Vagina (tissue), 2 donors: ENCODE data around the gene TMEM219. TPM values are rescaled to one million over a fixed set of nuclear protein-coding genes. Genes with fewer than 3 reads are reported as not detected.

Experiments
- DNase-seq, 2 donors: peaks; one replicate each; pipeline ENCODE4 v3.0.0-alpha.2; 2017; ENCODE audit errors: extremely low spot score in 2 of 2
- H3K27ac ChIP-seq: fragments of 200-600 bp; sonication (generic); one replicate; pipeline ENCODE4 v1.5.1; 2019
- H3K27me3 ChIP-seq: fragments of 200-600 bp; sonication (generic); one replicate; pipeline ENCODE4 v1.5.1; 2019
- H3K36me3 ChIP-seq, 2 donors: fragments of 200-600 bp; sonication (generic); one replicate each; pipeline ENCODE4 v1.5.1; 2017 to 2019
- H3K4me1 ChIP-seq: fragments of 200-600 bp; sonication (generic); one replicate; pipeline ENCODE4 v1.5.1; 2019
- H3K4me3 ChIP-seq, 2 donors: fragments of 200-600 bp; sonication (generic); 1 replicate in 1 of 2; 2 replicates in 1 of 2; pipeline ENCODE4 v1.5.1; 2016 to 2019
- H3K9me3 ChIP-seq: fragments of 200-600 bp; sonication (generic); one replicate; pipeline ENCODE4 v1.5.1; 2019
- CTCF ChIP-seq, 3 experiments: fragments of 450-650 bp in 2 of 3; fragments of 200-600 bp in 1 of 3; sonication (generic) in 1 of 3; IDR thresholded peaks; one replicate each; pipeline ENCODE4 v1.5.1; 2017 to 2019; ENCODE audit warnings: antibody characterized with exemption in 3 of 3, mild to moderate bottlenecking in 2 of 3, moderate library complexity in 2 of 3
- POLR2A ChIP-seq, 2 donors: fragments of 450-650 bp; IDR thresholded peaks; one replicate each; pipeline ENCODE4 v1.6.1; 2017; ENCODE audit warnings: antibody characterized with exemption in 2 of 2, mild to moderate bottlenecking in 2 of 2, moderate library complexity in 2 of 2
- POLR2AphosphoS5 ChIP-seq, 2 donors: sonication (generic); formaldehyde crosslinking; IDR thresholded peaks; one replicate each; pipeline ENCODE4 v1.9.0; 2017; ENCODE audit warnings: antibody characterized with exemption in 2 of 2, mild to moderate bottlenecking in 2 of 2, low read depth in 1 of 2; ENCODE audit not compliant: insufficient read depth in 1 of 2
- intact Hi-C: fragments of 100-400 bp; cut with DNase I; formaldehyde crosslinking; loops from one replicate; pipeline ENCODE4 v1.15.1; 2023
- total RNA-seq: library from RNA; depleted of rRNA; stranded (reverse); fragments of >200 nt; gene quantifications from one replicate; pipeline ENCODE4 v1.2.3, GENCODE V29; 2016

TMEM219 gene
- total RNA-seq, 1 donor from 2014 or later, result 85.7 TPM

- H3K4me3 ChIP-seq, result peak overlapping the region; percentile 68 to 81
- no peaks in the 10 kb centered on the region for H3K9me3 ChIP-seq
- no peaks in the 10 kb centered on the region for H3K36me3 ChIP-seq
- no peak for DNase-seq
- H3K27me3 ChIP-seq, result no peaks in the 10 kb centered on the region
- TF ChIP-seq CTCF (IDR thresholded peaks at IDR 0.05) (no peak), POLR2A (IDR thresholded peaks at IDR 0.05) (no peak), POLR2AphosphoS5 (IDR thresholded peaks at IDR 0.05; ENCODE audit: insufficient read depth in 1 of 2, low read depth in 1 of 2) (no peak)
- H3K4me1 ChIP-seq, result peaks cover 16% of the 10 kb centered on the region
- intact Hi-C loops, result no loop called here
- peak overlapping the region; percentile 94 for H3K27ac ChIP-seq
Measured at GRCh38 chr16:29962344-29962994, 590 bp downstream of the TMEM219 start.

- no peaks in the 10 kb centered on the region for H3K9me3 ChIP-seq
- no peak for TF ChIP-seq POLR2AphosphoS5 (IDR thresholded peaks at IDR 0.05; ENCODE audit: insufficient read depth in 1 of 2, low read depth in 1 of 2)
- no peak for TF ChIP-seq POLR2A (IDR thresholded peaks at IDR 0.05)
- no peak for TF ChIP-seq CTCF (IDR thresholded peaks at IDR 0.05)
- intact Hi-C loops, result no loop called here
- peak overlapping the region; percentile 94 for H3K27ac ChIP-seq
- peaks cover 16% of the 10 kb centered on the region for H3K4me1 ChIP-seq
- H3K4me3 ChIP-seq, result peak overlapping the region; percentile 68 to 81
- no peak for DNase-seq
- no peaks in the 10 kb centered on the region for H3K27me3 ChIP-seq
- peaks cover 0 to 4% of the 10 kb centered on the region in 2 donors for H3K36me3 ChIP-seq
Measured at GRCh38 chr16:29963021-29963743, 1.3 kb downstream of the TMEM219 start.

- no peak overlapping the region for H3K27ac ChIP-seq
- TF ChIP-seq POLR2A (IDR thresholded peaks at IDR 0.05) (no peak), POLR2AphosphoS5 (IDR thresholded peaks at IDR 0.05; ENCODE audit: insufficient read depth in 1 of 2, low read depth in 1 of 2) (no peak), CTCF (IDR thresholded peaks at IDR 0.05) (no peak)
- H3K9me3 ChIP-seq, result no peaks in the 10 kb centered on the region
- H3K36me3 ChIP-seq, result peaks cover 0 to 20% of the 10 kb centered on the region in 2 donors
- H3K4me1 ChIP-seq, result peaks cover 1% of the 10 kb centered on the region
- no peaks in the 10 kb centered on the region for H3K27me3 ChIP-seq
- H3K4me3 ChIP-seq, result no peak overlapping the region
- DNase-seq, result no peak
- intact Hi-C loops, result no loop called here
Measured at GRCh38 chr16:29968205-29968604, 6.3 kb downstream of the TMEM219 start.

- H3K9me3 ChIP-seq, result no peaks in the 10 kb centered on the region
- no peak for DNase-seq
- no peak overlapping the region for H3K4me3 ChIP-seq
- peaks cover 21% of the 10 kb centered on the region for H3K4me1 ChIP-seq
- no peak overlapping the region for H3K27ac ChIP-seq
- no peaks in the 10 kb centered on the region for H3K27me3 ChIP-seq
- TF ChIP-seq CTCF (IDR thresholded peaks at IDR 0.05) (no peak), POLR2AphosphoS5 (IDR thresholded peaks at IDR 0.05; ENCODE audit: insufficient read depth in 1 of 2, low read depth in 1 of 2) (no peak), POLR2A (IDR thresholded peaks at IDR 0.05) (no peak)
- intact Hi-C loops, result no loop called here
- H3K36me3 ChIP-seq, result peaks cover 0 to 20% of the 10 kb centered on the region in 2 donors
Measured at GRCh38 chr16:29971304-29971703, 9.4 kb downstream of the TMEM219 start.

GRCh38 chr16:29972500-29972899, 10.6 kb downstream of the TMEM219 start:
- Histone ChIP-seq H3K36me3 (peaks cover 0 to 20% of the 10 kb centered on the region in 2 donors), H3K27ac (no peak overlapping the region), H3K9me3 (no peaks in the 10 kb centered on the region), H3K27me3 (no peaks in the 10 kb centered on the region), H3K4me1 (peaks cover 33% of the 10 kb centered on the region), H3K4me3 (no peak overlapping the region)
- intact Hi-C loops, result no loop called here
- TF ChIP-seq POLR2A (IDR thresholded peaks at IDR 0.05), result no peak
- TF ChIP-seq POLR2AphosphoS5 (IDR thresholded peaks at IDR 0.05; ENCODE audit: insufficient read depth in 1 of 2, low read depth in 1 of 2), result no peak
- DNase-seq, result no peak
